Tibial nerve (tissue), 4 donors: Measurements from ENCODE around the gene PPP1R2.

Source experiments
- CTCF ChIP-seq, 5 experiments: fragments of 200-600 bp in 3 of 5; fragments of 450-650 bp in 2 of 5; sonication (generic) in 3 of 5; IDR thresholded peaks; one replicate each; pipeline ENCODE4 v1.5.1; 2016 to 2019; ENCODE audit warnings: antibody characterized with exemption in 5 of 5, mild to moderate bottlenecking in 3 of 5, moderate library complexity in 2 of 5
- EP300 ChIP-seq, 2 donors: sonication (generic); formaldehyde crosslinking; IDR thresholded peaks; one replicate each; pipeline ENCODE4 v1.6.1; 2017; ENCODE audit warnings: antibody characterized with exemption in 2 of 2, mild to moderate bottlenecking in 1 of 2

GRCh38 chr3:195549931-195550519 is 6.9 kb upstream of the PPP1R2 start:
- TF ChIP-seq CTCF (IDR thresholded peaks at IDR 0.05) (no peak), EP300 (IDR thresholded peaks at IDR 0.05) (no peak)
